GM19372 (cell line): ENCODE data around the gene SLC11A2.
A peak's percentile ranks its signal among the peaks of the same experiment; 100 is the strongest.
"Not testable (repeated sequence)": the region's sequence is repeated elsewhere in the genome, so short reads cannot be mapped to it uniquely, and the experiment has no call there.

Experiments
- ATAC-seq: cut with Tn5 transposase; IDR thresholded peaks from one replicate; pipeline ENCODE4 v1.9.1; 2021; ENCODE audit warnings: mild to moderate bottlenecking, low read depth, moderate library complexity; ENCODE audit not compliant: unreplicated experiment

SLC11A2 gene

GRCh38 chr12:50991291-50991690, 34.9 kb downstream of the SLC11A2 start:
- no peak for ATAC-seq

- ATAC-seq = no peak
Observed at GRCh38 chr12:50990791-50991190, 35.4 kb downstream of the SLC11A2 start.

DNA sequence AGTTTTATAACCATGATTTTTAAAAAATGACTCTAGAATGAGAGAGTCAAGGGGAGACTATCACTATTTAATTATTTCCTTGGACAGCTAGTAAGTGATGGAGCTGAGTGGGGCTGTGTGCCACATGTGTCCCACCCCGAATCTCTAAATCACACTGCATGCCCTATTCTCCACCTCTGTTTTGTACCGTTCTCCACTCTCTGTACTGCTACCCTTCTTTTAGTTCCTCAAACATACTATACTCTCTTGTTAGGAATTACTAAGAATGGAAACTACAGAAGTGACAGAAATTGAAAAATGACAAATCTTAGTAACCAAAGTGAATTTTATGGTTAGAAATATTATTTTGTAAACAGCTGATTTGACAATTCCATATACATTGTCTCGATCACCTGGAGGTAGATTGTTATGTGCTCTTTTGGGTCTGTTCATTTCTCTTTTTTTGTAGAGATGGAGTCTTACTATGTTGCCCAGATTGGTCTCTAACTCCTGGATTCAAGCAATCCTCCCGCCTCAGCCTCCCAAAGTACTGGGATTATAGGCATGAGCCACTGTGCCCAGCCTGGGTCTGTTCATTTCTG, 35.9 kb downstream of the SLC11A2 start:
- ATAC-seq = no peak

DNA sequence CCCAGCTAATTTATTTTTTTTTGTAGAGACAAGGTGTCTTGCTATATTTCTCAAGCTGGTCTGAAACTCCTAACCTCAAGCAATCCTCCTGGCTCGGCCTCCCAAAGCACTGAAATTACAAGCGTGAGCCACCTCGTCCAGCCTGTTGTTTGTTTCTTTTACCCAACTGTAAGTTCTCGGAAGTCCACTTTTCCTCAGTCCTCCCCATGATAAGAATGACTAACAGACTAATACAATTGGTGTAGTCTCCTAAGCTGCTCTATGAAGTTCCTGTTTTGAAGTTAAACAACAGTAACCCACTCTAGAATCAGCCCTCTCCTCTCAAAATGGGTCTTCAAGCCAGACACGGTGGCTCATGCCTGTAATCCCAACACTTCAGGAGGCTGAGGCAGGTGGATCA, 37.3 kb downstream of the SLC11A2 start:
- ATAC-seq = no peak

DNA sequence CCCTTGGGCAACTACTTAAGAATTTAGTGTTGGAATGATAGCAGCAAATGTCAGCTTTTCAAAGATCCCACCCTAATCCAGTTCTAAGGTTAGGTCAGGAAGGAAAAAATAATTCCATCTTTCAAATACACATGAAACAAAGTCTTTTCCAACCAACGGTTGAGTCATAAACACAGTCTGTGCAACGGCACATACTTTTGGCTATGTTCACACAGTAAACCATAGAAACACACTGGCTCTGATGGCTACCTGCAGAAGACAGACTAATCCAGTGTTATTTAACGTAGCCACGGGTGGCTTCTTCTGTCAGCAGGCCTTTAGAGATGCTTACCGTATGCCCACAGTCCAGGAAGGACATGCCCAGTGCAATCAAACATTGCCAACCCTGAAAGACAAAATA, 38.1 kb downstream of the SLC11A2 start:
- no peak for ATAC-seq

- ATAC-seq = no peak
Observed at GRCh38 chr12:50986966-50987737, 39.0 kb downstream of the SLC11A2 start.

GRCh38 chr12:50985322-50985721, 40.9 kb downstream of the SLC11A2 start:
- ATAC-seq = no peak

- ATAC-seq = no peak
Observed at GRCh38 chr12:50984586-50985298, 41.4 kb downstream of the SLC11A2 start.

DNA sequence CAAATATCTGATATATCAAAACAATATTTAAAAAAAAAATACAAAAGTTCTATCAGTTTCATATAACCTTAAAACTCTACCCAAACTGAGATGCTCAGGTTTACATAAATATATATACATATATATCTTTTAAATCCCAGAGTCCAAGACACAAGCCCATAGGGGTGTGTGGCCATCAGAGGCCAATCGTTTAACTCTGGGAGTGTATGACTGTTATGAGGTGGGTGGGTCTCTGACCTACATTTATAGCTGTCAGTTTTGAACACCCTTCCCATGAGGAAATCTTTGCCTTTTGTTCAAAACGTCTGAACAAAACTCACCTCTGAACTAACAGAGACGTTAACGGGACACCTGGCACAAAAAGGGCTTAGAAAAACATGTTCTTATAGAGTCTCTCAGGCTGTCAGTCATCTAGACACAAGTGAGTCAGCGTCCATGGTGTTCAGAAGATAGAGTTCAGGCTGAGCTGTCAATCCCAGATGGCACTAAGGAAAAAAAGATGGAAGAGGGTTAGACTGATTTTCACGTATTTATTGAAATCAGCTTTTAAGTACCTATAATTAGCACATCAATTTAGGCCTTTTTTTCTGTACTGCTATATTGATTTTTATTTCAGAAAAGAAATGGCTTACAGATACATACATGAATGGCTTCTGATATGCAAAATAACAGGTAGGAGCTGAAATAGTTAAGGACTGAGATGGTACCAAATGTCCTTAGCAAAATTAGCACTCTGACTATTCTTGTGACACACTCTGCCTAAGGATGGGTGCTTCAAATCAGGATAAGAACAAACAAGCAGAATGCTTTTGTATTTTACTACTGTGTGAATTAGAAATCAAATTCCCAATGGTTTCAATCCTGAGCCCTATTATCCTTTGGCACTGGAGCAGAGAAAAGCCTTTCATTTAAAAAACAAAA, 44.6 kb downstream of the SLC11A2 start:
- ATAC-seq = no peak

- ATAC-seq = no peak
Observed at GRCh38 chr12:50980545-50980944, 45.6 kb downstream of the SLC11A2 start.

- ATAC-seq = peak; percentile 71
Observed at GRCh38 chr12:50979369-50980052, 46.7 kb downstream of the SLC11A2 start.

- no peak for ATAC-seq
Observed at GRCh38 chr12:50971946-50972345, 54.2 kb downstream of the SLC11A2 start.

- no peak for ATAC-seq
Observed at GRCh38 chr12:50964432-50964831, 61.8 kb downstream of the SLC11A2 start.

DNA sequence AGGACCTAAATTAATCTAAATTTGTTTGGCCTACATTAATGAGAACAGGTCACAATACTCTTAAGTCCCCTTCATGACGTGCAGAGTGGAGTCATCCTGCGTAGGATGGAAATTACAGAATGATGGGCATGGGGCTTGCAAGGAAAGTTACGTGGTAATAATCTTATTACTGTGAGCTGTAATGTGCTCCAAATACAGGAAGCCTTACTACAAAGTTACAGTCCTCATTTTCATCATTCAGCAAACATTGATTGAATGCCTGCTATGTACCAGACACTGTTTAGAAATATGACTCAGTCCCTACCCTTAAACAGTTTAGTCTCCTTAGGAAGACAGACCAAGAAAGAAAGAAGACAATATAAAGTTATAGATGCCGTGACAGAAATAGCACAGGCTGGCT, 64.5 kb downstream of the SLC11A2 start:
- ATAC-seq = no peak

- no peak for ATAC-seq
Observed at GRCh38 chr12:50960130-50960529, 66.1 kb downstream of the SLC11A2 start.

GRCh38 chr12:50955697-50956096, 70.5 kb downstream of the SLC11A2 start:
- ATAC-seq = no peak

DNA sequence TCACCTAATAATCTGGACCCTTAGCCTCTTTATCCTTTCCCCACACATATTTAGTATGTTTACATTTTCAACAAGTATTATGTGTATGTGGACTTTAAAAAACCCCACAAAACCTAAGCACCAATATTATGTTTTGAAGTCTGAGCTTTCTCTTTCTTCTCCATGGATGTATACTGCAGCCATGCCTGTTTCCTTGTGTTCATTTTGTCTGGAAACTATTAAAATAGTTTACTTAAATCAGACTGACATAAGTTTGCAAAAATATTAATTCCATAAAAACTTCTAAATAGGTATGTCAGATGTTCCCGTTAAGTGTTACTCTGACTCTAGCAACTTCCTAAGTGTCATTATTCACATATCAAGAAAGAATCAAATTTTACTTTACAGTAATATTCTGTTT, 70.9 kb downstream of the SLC11A2 start:
- no peak for ATAC-seq

DNA sequence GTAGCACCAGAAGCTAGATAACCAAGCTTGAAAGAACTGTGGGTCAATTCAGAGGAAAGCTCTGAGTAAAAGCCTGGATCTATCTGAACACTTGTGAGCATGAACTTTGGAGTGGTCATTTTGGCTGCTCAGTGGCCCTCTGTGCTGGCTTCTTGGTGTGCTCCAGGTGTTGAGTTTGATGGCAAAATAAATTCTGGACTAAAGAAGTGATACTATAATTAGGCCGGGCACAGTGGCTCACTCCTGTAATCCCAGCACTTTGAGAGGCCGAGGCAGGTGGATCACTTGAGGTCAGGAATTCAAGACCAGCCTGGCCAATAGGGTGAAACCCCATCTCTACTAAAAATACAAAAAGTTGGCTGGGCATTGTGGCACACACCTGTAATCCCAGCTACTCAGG, 71.4 kb downstream of the SLC11A2 start:
- ATAC-seq = not testable (repeated sequence)

DNA sequence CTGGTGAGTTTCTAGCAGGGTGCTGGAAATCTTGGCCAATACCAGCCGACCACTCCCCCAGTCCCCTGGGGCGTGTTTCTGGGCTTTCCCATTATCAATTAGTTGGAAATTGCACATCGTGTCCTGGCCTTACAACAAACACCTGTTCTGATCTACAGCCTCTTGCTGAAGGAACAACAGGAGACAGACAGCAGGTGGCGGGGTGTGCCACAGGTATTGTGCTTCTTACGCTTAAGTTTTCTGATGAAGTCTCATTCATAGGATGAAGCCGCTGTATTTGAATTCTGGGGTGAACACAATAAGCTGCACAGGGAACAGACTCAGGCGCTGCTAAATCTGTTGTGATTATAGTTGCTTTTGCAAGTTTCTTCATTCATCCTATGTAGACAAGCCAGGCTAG, 73.1 kb downstream of the SLC11A2 start:
- no peak for ATAC-seq

DNA sequence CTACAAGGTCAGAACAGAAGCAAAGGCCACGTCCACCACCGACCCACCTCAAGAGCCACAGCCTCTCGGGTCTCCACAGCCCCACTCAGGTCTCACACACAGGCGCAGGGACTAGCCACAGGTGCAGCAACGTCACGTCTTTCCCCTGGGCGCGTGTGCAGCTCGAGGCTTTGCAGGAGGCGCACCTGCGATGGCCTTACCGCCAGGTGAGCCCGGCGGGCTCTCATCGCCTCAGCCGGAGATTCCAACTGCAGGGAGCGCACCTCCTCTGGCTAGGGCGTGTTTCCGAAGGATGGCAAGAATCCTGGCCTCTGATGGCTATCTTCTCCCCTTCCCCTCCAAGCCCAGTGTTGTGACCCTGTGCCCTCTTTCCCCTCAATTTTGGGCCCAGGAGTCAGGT, 73.7 kb downstream of the SLC11A2 start, which contains the start of gene HIGD1C:
Gene HIGD1C, plus strand, starts transcription at position 35 of the 400 bp plus-strand sequence. CDS start 1,455 bp downstream, outside the sequence.
- ATAC-seq = no peak
